Smooth muscle cell (in vitro differentiated cells): ENCODE data around the gene ZNF865. TPM values are rescaled to one million over a fixed set of nuclear protein-coding genes. Genes with fewer than 3 reads are reported as not detected.

Experiments
- DNase-seq: peaks from one replicate; lab custom pipeline; 2025; ENCODE audit not compliant: unreplicated experiment; lab: John Stamatoyannopoulos, UW
- H2AFZ ChIP-seq: fragments of 200-600 bp; sonication (generic); 2 replicates; pipeline ENCODE4 v1.6.0; 2016; ENCODE audit warnings: antibody characterized with exemption, low read depth, mild to moderate bottlenecking
- H3F3A ChIP-seq: fragments of 200-600 bp; sonication (generic); 2 replicates; pipeline ENCODE4 v1.6.0; 2017; ENCODE audit warnings: antibody characterized with exemption, low read depth
- H3K27ac ChIP-seq: fragments of 200-600 bp; sonication (generic); 2 replicates; pipeline ENCODE4 v1.5.1; 2016; ENCODE audit warnings: low read depth, mild to moderate bottlenecking
- H3K27me3 ChIP-seq: fragments of 200-600 bp; sonication (generic); 2 replicates; pipeline ENCODE4 v1.6.1; 2016; ENCODE audit warnings: low read depth, mild to moderate bottlenecking
- H3K36me3 ChIP-seq: fragments of 200-600 bp; sonication (generic); 2 replicates; pipeline ENCODE4 v1.5.1; 2016; ENCODE audit warnings: low read depth
- H3K4me1 ChIP-seq: fragments of 200-600 bp; sonication (generic); 2 replicates; pipeline ENCODE4 v1.5.1; 2016; ENCODE audit warnings: low read depth
- H3K4me2 ChIP-seq: fragments of 200-600 bp; sonication (generic); 2 replicates; pipeline ENCODE4 v1.6.0; 2016; ENCODE audit warnings: mild to moderate bottlenecking
- H3K4me3 ChIP-seq: fragments of 200-600 bp; sonication (generic); 2 replicates; pipeline ENCODE4 v1.5.1; 2016; ENCODE audit warnings: mild to moderate bottlenecking
- H3K79me2 ChIP-seq: fragments of 200-600 bp; sonication (generic); 2 replicates; pipeline ENCODE4 v1.6.0; 2016; ENCODE audit warnings: low read depth, mild to moderate bottlenecking
- H3K9ac ChIP-seq: fragments of 200-600 bp; sonication (generic); 2 replicates; pipeline ENCODE4 v1.6.0; 2016; ENCODE audit warnings: low read depth
- H3K9me3 ChIP-seq: fragments of 200-600 bp; sonication (generic); replicated peaks from 2 replicates; pipeline ENCODE4 v1.5.1; 2016; ENCODE audit warnings: low read depth
- H4K20me1 ChIP-seq: fragments of 200-600 bp; sonication (generic); 2 replicates; pipeline ENCODE4 v1.6.0; 2016; ENCODE audit warnings: low read depth
- WGBS: methylation state at CpG from one replicate; pipeline ENCODE4 v1.1.7; 2016; ENCODE audit warnings: low lambda C conversion rate; 5-methylcytosine and 5-hydroxymethylcytosine counted together
- polyA plus RNA-seq: library from polyadenylated mRNA; unstranded; fragments of >200 nt; fragmentation: Nextera tagmentation; extraction: Ambion mirVana; gene quantifications from 2 replicates; pipeline ENCODE4 v1.2.1, GENCODE V29; 2016
- total RNA-seq: library from RNA; depleted of rRNA; stranded (reverse); fragments of >200 nt; gene quantifications from 2 replicates; pipeline ENCODE4 v1.2.3, GENCODE V29; 2014
- TF ChIP-seq, protein P1 (sequence below): fragments of 200-600 bp; sonication (generic); IDR thresholded peaks from 2 replicates; pipeline ENCODE4 v1.5.1; 2017; ENCODE audit warnings: borderline replicate concordance, mild to moderate bottlenecking, antibody characterized with exemption; ENCODE audit not compliant: insufficient read depth, poor library complexity, severe bottlenecking

The ZNF865 gene
- total and polyA plus RNA-seq, 2 experiments from 2014 or later, result 1.2 to 3.8 TPM

DNA sequence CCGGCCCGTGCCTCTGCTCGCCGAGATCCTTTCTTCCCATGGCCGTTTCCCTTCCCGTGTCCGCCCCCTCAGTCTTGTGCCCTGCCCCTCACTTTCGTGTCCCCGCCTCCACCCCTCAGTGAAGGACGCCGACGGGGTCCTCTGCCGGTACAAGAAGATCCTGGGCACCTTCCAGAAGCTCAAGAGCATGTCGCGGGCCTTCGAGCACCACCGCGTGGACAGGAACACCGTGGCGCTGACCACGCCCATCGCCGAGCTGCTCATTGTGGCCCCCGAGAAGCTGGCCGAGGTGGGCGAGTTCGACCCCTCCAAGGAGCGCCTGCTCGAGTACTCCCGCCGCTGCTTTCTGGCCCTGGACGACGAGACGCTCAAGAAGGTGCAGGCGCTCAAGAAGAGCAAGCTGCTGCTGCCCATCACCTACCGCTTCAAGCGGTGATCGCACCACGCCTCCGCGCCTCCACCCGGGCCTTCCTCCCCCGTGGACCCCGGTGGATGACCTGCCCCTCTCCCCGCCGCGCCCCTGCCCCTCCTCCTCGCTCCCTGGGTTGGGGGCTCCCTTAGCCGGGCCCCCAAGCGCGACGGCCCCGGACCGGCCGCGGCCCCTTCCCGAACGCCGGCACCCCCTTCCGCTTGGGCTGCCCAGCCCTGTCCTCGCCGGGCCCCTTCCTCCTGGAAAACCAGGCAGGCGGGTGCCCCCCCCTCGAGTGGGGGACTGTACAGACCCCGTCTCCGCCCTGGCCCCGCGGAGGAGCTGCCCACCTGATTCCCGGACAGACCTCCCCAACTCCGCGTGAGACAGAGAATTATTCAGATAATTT, 47.1 kb downstream of the ZNF865 start:
- H3K9ac ChIP-seq, result no peak overlapping the region
- no peak overlapping the region for H3K27ac ChIP-seq
- H3F3A ChIP-seq, result peaks cover under 1% of the 10 kb centered on the region
- peak overlapping the region; percentile 81 for H3K4me2 ChIP-seq
- H2AFZ ChIP-seq, result no peak overlapping the region
- H3K4me3 ChIP-seq, result peak overlapping the region; percentile 86
- TF ChIP-seq, protein P1, sequence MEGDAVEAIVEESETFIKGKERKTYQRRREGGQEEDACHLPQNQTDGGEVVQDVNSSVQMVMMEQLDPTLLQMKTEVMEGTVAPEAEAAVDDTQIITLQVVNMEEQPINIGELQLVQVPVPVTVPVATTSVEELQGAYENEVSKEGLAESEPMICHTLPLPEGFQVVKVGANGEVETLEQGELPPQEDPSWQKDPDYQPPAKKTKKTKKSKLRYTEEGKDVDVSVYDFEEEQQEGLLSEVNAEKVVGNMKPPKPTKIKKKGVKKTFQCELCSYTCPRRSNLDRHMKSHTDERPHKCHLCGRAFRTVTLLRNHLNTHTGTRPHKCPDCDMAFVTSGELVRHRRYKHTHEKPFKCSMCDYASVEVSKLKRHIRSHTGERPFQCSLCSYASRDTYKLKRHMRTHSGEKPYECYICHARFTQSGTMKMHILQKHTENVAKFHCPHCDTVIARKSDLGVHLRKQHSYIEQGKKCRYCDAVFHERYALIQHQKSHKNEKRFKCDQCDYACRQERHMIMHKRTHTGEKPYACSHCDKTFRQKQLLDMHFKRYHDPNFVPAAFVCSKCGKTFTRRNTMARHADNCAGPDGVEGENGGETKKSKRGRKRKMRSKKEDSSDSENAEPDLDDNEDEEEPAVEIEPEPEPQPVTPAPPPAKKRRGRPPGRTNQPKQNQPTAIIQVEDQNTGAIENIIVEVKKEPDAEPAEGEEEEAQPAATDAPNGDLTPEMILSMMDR, result no peak
- no peak for DNase-seq
- whole genome bisulfite sequencing, result 31% methylated on average over 39 of the region's 71 CpGs
- peaks cover 15% of the 10 kb centered on the region for H3K4me1 ChIP-seq
- no peaks in the 10 kb centered on the region for H3K36me3 ChIP-seq
- H3K27me3 ChIP-seq, result no peaks in the 10 kb centered on the region
- peaks cover 26% of the 10 kb centered on the region for H3K79me2 ChIP-seq
- no peaks in the 10 kb centered on the region for H3K9me3 ChIP-seq
- peaks cover 21% of the 10 kb centered on the region for H4K20me1 ChIP-seq

DNA sequence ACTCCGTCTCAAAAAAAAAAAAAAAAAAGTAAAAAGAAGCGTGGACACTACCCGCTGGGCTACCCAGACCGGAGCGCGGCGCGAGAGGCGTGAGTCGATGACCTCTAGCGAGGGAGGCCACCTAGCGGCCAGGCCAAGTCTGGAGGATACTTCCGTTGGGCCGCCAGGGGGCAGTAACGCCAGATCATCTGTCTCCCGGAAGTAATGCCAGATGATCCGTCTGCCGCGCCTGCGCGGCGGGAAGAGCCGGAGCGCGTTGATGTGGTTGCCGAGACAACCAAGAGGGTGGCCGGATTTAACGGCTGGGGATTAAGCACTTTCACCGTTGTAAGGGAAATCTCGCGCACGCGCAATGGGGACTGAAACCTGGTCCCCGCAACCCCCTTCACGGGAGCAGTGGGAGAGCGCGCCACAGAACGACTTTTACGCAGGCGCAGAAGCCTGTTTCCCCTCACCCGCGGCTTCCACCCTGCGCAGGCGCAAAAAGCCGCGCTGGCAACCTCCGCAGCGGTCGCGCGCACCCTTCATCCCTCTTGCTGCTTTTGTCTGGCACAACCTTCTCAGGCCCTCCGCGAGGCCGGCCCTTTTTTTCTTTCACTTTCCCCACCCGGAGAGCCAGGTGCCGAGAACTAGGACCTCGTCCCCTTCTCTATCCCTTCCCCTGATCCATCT, 48.3 kb downstream of the ZNF865 start:
- TF ChIP-seq, protein P1, result peak; percentile 99
- Histone ChIP-seq H3K27me3 (no peaks in the 10 kb centered on the region), H4K20me1 (peaks cover 34% of the 10 kb centered on the region), H3K9ac (peak overlapping the region; percentile 99), H2AFZ (peak overlapping the region; percentile 37), H3K4me3 (peak overlapping the region; percentile 86), H3K79me2 (peaks cover 36% of the 10 kb centered on the region), H3K36me3 (no peaks in the 10 kb centered on the region), H3K4me2 (peak overlapping the region; percentile 98), H3K27ac (peak overlapping the region; percentile 97), H3K9me3 (no peaks in the 10 kb centered on the region), H3K4me1 (peaks cover 23% of the 10 kb centered on the region), H3F3A (no peaks in the 10 kb centered on the region)
- WGBS, result 1% methylated on average over 57 of the region's 57 CpGs
- DNase-seq, result peak; percentile 98

DNA sequence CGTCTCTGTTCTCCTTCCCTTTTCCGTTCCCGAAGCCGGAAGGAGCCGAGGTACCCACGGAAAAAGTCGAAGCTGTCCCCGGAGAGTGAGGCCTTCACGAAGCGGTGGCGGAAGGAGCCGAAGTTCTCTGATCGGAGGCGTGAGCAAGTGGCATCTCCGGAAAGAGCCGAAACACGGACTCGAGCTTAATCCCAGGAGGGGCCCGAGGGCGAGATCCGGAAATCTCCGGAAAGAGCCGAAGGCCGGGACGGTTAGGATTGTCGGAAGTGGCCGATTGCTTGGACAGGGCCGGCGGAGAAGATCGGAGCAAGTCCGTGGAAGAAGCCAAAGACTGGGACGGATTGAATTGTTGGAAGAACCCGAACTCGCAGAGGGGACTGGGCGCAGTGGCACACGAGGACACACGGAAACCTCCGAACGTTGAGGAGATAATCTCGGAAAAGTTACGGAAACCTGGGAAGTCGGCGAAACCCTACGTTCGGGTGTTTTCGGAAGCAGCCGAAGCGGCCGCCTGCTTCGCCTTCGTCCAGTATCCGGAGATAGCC, 48.9 kb downstream of the ZNF865 start:
- H3K79me2 ChIP-seq, result peaks cover 42% of the 10 kb centered on the region
- peaks cover 23% of the 10 kb centered on the region for H3K4me1 ChIP-seq
- H3K36me3 ChIP-seq, result no peaks in the 10 kb centered on the region
- H3K9ac ChIP-seq, result peak overlapping the region; percentile 99
- peak overlapping the region; percentile 97 for H3K27ac ChIP-seq
- TF ChIP-seq, protein P1, result no peak
- H4K20me1 ChIP-seq, result peaks cover 40% of the 10 kb centered on the region
- no peaks in the 10 kb centered on the region for H3K27me3 ChIP-seq
- H3K4me3 ChIP-seq, result peak overlapping the region; percentile 86
- no peaks in the 10 kb centered on the region for H3K9me3 ChIP-seq
- peak overlapping the region; percentile 98 for H3K4me2 ChIP-seq
- H2AFZ ChIP-seq, result peak overlapping the region; percentile 67
- WGBS, result 1% methylated on average over 52 of the region's 52 CpGs
- peak; percentile 98 for DNase-seq
- no peaks in the 10 kb centered on the region for H3F3A ChIP-seq
